Left hindlimb (tissue), 1 donor: ENCODE results near the gene YTHDF1.

ENCODE experiments used
- DNase-seq: peaks from one replicate; pipeline ENCODE4 v3.0.0-alpha.2; 2018

YTHDF1 gene

GRCh38 chr20:63182425-63182824, 33.5 kb downstream of the YTHDF1 start:
- no peak for DNase-seq

GRCh38 chr20:63181226-63181625, 34.7 kb downstream of the YTHDF1 start:
- DNase-seq = no peak

GRCh38 chr20:63180569-63181185, 35.3 kb downstream of the YTHDF1 start:
- no peak for DNase-seq

GRCh38 chr20:63179687-63180568, 36.0 kb downstream of the YTHDF1 start:
- no peak for DNase-seq

GRCh38 chr20:63178889-63179686, 36.8 kb downstream of the YTHDF1 start:
- no peak for DNase-seq

- DNase-seq = no peak
These were observed 37.5 kb downstream of the YTHDF1 start for GRCh38 chr20:63178446-63178820.

GRCh38 chr20:63177785-63178445, 38.0 kb downstream of the YTHDF1 start:
- DNase-seq = no peak

- DNase-seq = no peak
These were observed 38.7 kb downstream of the YTHDF1 start for GRCh38 chr20:63177134-63177784.

- DNase-seq = no peak
These were observed 39.4 kb downstream of the YTHDF1 start for GRCh38 chr20:63176427-63177133.

GRCh38 chr20:63176034-63176426, 39.9 kb downstream of the YTHDF1 start:
- no peak for DNase-seq

- DNase-seq = no peak
These were observed 40.7 kb downstream of the YTHDF1 start for GRCh38 chr20:63175038-63175895.

- no peak for DNase-seq
These were observed 41.5 kb downstream of the YTHDF1 start for GRCh38 chr20:63174309-63175037.

- no peak for DNase-seq
These were observed 42.3 kb downstream of the YTHDF1 start for GRCh38 chr20:63173552-63174191.

GRCh38 chr20:63172726-63173125, 43.2 kb downstream of the YTHDF1 start:
- DNase-seq = no peak

GRCh38 chr20:63171991-63172390, 43.9 kb downstream of the YTHDF1 start:
- DNase-seq = no peak

GRCh38 chr20:63169681-63170080, 46.2 kb downstream of the YTHDF1 start:
- DNase-seq = no peak

GRCh38 chr20:63168861-63169260, 47.1 kb downstream of the YTHDF1 start:
- DNase-seq = no peak

GRCh38 chr20:63167918-63168520, 47.9 kb downstream of the YTHDF1 start:
- DNase-seq = peak; percentile 25
